ENCODE results near the gene YTHDF2.
"Not testable (repeated sequence)": the region's sequence is repeated elsewhere in the genome, so short reads cannot be mapped to it uniquely, and the experiment has no call there.

YTHDF2 gene

GRCh38 chr1:28736450-28737306 is at the start of gene YTHDF2:
TSS of gene YTHDF2 (plus strand) at chr1:28736940. CDS start at chr1:28737121, 181 bp downstream.
- DNase-seq, result peak; percentile 52

GRCh38 chr1:28691627-28692026 is 45.1 kb upstream of the YTHDF2 start:
- DNase-seq, result not testable (repeated sequence)

- no peak for DNase-seq
These were observed 33.1 kb upstream of the YTHDF2 start for GRCh38 chr1:28703629-28704028.

- DNase-seq, result no peak
These were observed 20.4 kb upstream of the YTHDF2 start for GRCh38 chr1:28716336-28716735.

- DNase-seq, result no peak
These were observed 18.6 kb upstream of the YTHDF2 start for GRCh38 chr1:28718166-28718565.

GRCh38 chr1:28718586-28719331 is 18.0 kb upstream of the YTHDF2 start:
- DNase-seq, result no peak

GRCh38 chr1:28719332-28719619 is 17.5 kb upstream of the YTHDF2 start:
- no peak for DNase-seq

GRCh38 chr1:28720376-28720775 is 16.4 kb upstream of the YTHDF2 start:
- no peak for DNase-seq

GRCh38 chr1:28721927-28722326 is 14.8 kb upstream of the YTHDF2 start:
- not testable (repeated sequence) for DNase-seq

GRCh38 chr1:28725365-28725764 is 11.4 kb upstream of the YTHDF2 start:
- not testable (repeated sequence) for DNase-seq

- no peak for DNase-seq
These were observed 735 bp upstream of the YTHDF2 start for GRCh38 chr1:28735961-28736449.

- no peak for DNase-seq
These were observed 780 bp downstream of the YTHDF2 start for GRCh38 chr1:28737307-28738132.

- no peak for DNase-seq
These were observed 3.4 kb downstream of the YTHDF2 start for GRCh38 chr1:28740118-28740517.

- DNase-seq, result no peak
These were observed 7.4 kb downstream of the YTHDF2 start for GRCh38 chr1:28744184-28744583.

GRCh38 chr1:28745653-28746173 is 9.0 kb downstream of the YTHDF2 start:
- DNase-seq, result no peak

- no peak for DNase-seq
These were observed 13.6 kb downstream of the YTHDF2 start for GRCh38 chr1:28750330-28750729.

GRCh38 chr1:28750771-28751294 is 14.1 kb downstream of the YTHDF2 start:
- not testable (repeated sequence) for DNase-seq

GRCh38 chr1:28751315-28752060 is 14.7 kb downstream of the YTHDF2 start:
- DNase-seq, result no peak

- DNase-seq, result no peak
These were observed 19.0 kb downstream of the YTHDF2 start for GRCh38 chr1:28755701-28756100.

- DNase-seq, result no peak
These were observed 20.1 kb downstream of the YTHDF2 start for GRCh38 chr1:28756846-28757245.

- DNase-seq, result no peak
These were observed 21.7 kb downstream of the YTHDF2 start for GRCh38 chr1:28758420-28758819.

GRCh38 chr1:28759257-28759656 is 22.5 kb downstream of the YTHDF2 start:
- DNase-seq, result no peak
